TTC549 (cell line): ENCODE data around the gene TRIM32.

Experiments
- FAIRE-seq: peaks from 2 replicates; lab custom pipeline; 2012; peaks lifted over from hg19 to GRCh38; lab: Jason Lieb, UNC

The TRIM32 gene, protein sequence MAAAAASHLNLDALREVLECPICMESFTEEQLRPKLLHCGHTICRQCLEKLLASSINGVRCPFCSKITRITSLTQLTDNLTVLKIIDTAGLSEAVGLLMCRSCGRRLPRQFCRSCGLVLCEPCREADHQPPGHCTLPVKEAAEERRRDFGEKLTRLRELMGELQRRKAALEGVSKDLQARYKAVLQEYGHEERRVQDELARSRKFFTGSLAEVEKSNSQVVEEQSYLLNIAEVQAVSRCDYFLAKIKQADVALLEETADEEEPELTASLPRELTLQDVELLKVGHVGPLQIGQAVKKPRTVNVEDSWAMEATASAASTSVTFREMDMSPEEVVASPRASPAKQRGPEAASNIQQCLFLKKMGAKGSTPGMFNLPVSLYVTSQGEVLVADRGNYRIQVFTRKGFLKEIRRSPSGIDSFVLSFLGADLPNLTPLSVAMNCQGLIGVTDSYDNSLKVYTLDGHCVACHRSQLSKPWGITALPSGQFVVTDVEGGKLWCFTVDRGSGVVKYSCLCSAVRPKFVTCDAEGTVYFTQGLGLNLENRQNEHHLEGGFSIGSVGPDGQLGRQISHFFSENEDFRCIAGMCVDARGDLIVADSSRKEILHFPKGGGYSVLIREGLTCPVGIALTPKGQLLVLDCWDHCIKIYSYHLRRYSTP

DNA sequence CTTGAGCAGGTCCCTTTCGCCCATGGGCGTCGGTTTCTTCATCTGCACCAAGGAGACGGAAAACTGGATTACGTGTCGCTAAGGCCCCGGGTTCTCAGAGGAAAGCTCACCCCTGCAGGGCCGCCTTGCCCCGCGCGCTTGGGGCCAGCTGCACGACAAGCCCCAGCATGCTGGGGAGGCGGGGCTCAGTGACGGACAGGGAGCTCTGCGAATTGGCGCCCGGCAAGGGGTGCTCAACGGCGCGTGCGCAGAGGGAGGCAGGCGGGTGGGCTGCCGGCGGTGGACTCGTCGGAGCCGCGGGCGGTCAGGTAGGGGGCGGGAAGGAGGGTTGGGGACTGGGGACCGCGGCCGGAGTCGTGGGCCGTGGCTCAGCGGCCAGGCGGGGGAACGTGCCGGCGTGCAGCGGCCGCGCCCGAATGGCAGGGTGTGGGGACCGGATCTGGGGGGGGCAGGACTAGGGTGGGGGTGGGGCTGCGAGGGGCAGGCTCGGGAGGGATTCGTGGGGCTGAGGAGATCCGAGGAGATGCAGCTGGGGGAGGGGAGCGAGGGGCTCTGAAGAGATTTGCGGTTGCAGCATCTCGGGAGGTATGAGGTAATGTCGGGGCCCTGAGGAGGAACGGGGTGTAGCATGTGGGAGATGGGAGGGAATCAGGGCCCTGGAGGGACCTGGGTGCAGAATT lies at the start of gene TRIM32:
Gene TRIM32 (plus strand): TSS at position 232 of the 680 bp plus-strand sequence. CDS start 10,438 bp downstream, outside the sequence.
- no peak for FAIRE-seq

DNA sequence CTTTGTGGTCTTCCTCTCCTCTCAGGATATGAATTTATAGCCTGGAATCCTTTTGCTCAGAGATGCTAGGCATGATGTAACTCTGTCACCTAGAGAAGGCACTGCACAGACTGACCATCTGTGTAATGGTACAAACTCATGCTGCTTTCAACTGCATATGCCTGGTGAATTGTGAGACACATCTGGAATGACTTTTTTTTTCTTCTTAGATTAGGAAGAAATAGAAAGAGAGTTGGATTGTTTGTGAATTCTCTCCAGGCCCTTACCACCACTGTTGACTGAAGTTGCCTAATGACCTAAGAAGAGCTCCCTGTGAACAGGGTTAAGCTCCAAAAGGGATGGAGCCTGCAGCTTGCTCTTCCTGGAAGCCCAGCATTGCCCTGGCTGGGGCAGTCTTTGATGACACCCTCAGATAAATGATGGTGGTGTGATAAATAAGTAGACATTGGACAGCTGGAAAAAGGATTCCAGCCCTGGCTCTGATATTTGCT lies 47.8 kb upstream of the TRIM32 start:
- FAIRE-seq, result no peak

DNA sequence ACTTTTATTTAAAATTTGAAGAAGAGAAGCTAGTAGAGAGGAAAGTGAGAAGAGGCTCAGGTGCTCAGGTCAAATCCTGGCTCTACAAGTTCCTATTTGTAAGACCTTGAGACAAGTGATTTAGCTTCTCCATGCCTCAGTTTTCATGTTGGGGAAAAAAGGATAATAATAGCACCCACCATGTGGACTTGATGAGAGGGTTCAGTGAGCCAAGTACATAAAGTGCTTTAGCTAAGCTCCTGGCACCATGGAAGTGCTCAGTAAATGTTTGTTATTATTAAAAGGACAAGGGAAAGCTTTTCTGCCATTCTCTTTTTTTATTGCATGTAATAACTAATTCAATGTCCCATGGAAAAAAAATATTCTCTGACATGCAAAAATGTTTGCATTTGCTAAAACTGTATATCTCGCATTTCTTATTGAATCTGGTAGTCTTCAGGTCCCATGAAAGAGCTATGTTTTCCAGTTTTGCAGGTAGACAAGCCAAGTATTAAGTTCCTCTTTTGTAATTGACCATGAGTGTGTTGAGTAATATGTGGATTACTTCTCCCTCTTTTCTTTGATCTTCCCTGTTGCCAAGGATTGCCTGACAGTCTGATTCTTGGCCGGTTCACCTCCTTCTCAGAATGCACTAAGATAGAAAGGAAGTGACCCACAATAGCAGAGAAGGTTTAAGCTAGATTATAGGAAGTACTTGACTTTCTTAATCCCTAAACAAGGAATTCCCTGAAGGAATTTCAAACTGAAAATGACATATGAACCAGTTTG lies 45.6 kb upstream of the TRIM32 start:
- FAIRE-seq, result no peak

DNA sequence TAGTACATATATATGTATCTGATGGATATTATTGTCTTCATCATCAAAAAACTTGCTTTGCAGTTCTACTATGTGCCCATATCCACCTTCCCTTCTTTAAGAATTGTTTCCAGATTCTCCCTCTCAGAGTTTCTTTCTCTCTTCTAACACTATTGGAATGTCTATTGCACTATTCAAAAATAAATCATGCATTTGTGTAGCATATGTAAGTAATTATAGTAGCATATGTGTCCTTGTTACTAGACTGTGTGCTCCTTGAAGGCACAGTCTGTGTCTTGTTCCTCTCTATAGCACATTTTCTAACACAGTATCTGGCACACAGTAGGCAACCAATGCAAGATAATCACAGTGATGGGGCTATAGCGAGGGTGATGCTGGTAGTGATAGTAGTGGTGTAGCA lies 43.4 kb upstream of the TRIM32 start:
- no peak for FAIRE-seq

DNA sequence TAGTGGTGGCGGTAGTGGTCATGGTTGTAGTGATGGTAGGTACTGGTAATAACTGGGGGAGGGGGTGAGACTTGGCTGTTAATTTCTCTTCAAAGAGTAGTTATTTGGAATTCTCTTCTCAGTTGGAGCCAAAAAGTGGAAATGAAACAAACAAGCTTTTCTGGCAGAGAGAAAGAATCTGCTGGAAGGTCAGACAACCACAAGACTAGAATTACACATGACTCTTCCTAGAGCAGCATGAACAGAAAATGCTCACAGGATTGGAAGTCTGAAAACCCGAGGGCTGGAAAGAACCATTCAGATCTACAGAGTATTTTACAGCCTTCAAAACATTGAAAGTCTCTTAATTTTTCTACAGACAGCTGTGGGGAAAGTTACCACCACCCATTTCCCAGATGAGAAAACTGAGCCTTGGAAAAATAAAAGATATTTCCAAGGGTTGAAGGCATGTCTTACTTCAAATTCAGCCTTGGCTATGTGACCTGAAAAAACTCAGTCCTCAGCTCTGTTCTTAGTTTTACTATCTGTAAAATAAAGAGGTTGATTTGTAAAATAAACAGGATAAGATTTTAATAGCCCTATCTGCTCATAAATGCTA lies 42.9 kb upstream of the TRIM32 start:
- no peak for FAIRE-seq

DNA sequence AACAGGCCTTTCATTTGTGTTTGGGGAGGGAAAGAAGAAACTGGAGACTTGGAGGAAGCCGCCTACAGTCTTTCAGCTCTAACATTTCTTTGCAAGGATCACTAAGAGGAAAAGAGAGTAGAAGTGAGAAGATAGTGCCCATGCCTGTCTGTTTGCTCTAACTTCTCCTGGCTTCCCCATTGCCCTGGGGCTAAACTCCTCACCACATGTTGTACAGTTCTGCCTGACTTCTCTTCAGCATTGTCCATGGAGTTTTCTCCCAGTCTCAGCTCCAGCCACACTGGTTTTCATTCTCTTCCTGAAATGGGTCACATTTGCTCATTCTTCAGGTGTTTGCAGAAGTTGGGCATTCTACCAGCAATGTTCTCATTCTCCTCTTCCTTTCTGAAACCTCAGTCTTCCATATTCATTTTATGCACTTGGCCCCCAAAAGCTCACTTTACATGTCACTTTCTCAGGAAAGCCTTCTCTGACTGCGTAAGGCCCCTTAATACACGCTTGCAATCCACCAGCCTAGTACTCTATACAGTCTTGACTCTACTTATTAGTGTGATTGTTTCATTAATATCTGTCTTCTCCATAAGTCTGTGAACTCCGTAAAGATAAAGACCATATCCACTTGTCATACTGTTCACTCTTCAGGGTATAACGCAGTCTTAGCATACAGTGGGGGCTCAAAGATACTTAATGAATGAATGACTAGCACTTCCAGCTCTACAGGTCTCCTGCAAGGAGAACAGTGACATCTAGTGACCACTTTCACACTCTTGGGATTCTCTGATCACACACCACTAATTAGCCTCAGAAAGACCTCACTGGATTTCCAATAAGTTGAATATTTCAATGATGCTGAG lies 40.2 kb upstream of the TRIM32 start:
- peak; percentile 74 for FAIRE-seq

DNA sequence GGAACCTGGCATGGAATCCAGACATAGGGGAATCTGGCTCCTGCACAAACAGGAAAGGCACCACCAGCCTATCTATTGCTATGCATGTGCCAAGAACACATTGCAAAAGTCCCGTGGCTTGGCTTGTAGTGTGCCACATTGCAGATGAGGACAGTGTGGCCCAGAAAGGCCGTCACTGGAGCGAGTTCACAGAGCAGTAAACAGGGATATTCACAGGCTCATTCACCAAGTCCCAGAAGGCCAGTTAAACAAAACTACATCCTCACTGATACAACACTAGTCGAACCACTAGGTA lies 39.6 kb upstream of the TRIM32 start:
- FAIRE-seq, result no peak

DNA sequence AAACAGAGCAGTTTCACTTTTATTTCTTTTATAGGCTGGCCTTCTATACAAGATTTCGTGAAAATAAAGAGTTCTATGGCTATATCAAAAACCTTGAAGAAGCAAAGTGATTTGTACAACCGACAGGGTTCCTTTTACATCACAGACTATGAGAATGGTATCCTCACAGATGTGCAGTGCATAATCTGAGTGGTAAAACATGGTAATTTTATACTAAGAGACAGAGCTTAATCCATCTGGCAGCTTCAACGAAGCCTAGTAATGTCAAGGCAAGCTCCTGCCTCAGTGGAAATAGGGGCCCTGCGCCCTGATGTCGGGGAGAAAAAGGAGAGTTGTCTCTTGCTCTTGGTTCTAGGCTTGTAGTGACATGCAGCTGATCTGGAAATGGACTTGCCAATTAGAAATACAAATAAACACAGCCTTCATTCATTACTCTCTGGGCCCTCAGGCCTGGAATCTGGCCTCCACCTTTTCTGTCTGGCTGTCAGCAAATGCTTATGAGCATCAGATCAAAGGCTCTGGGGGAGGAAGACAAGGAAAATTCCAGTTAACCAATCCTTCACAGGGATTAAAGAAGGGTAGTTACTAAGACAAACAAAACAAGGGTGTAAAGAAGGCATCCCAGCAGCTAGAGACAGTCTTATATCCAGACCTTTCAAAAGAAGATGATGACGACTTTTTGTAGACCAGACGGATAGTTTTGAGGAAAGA lies 33.6 kb upstream of the TRIM32 start:
- no peak for FAIRE-seq

DNA sequence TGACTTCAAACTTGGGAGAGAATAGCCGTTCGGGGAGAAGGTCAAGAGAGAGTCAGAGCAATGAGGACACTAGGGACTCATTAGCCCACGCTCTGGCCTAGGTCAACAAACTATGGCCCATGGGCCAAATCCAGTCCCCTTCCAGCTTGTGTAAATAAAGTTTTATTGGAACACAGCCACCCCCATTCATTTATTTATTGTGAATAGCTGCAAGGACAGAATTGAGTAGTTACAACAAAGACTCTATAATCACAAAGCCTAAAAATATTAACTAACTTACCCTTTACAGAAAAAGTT lies 33.1 kb upstream of the TRIM32 start:
- no peak for FAIRE-seq

DNA sequence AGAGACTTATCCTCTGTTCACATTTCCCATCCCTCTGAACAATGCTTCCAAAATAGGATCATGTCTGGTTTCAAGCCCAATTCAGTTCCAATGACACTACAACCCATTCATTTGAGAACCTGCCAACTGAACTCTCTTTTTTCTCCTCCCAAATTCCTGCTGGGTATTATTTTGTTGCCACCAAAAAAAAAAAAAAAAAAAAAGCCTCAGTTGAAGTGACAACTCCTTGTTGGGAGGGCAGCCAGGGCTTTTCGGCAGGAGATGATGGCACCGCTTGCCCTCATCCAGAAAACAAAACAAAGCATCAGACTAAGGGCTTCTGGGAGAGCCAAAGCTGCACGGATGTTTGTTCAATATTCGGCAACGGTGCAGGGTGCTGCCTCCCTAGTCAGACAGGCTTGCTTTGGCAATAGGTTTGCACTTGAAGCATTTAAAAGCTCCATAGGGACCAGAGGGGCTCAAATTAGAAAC lies 30.6 kb upstream of the TRIM32 start:
- no peak for FAIRE-seq

DNA sequence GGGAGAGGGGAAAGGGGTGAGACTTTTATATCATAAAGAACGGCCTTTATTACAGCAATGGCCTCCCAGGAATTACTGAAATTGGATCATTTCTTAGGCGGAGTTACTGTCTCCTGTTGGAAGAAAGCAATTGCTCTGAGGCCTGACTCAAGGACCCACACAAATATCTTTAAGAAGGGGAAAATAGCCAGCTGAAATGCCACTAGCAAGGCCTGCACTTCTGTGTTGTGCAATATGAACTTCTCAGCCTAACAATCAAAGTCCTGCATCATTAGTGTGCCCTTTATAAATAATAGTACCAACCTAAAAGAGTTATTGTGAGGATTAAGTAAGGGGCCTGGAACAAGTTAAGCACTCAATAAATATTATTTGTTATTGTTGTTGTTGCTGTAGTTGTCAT lies 30.1 kb upstream of the TRIM32 start:
- FAIRE-seq, result no peak

DNA sequence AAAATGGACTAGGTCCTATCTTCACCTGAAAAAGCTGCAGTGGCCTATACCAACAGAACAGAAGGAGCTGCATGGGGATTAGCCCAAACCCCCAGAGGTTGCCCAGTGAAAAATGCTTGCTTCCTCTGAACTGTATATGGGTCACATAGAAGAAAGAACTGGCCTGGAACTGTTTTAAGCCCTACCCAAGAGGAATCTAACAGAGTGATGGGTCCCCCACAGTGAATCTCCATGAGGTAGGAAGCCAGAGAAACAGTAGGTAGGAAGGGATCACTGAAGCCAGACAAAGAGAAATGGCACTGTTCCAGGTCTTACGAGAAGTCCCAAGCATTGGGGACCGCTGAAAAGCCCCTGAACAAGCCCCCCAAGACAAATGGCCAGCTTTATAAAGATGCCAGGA lies 28.8 kb upstream of the TRIM32 start:
- no peak for FAIRE-seq

DNA sequence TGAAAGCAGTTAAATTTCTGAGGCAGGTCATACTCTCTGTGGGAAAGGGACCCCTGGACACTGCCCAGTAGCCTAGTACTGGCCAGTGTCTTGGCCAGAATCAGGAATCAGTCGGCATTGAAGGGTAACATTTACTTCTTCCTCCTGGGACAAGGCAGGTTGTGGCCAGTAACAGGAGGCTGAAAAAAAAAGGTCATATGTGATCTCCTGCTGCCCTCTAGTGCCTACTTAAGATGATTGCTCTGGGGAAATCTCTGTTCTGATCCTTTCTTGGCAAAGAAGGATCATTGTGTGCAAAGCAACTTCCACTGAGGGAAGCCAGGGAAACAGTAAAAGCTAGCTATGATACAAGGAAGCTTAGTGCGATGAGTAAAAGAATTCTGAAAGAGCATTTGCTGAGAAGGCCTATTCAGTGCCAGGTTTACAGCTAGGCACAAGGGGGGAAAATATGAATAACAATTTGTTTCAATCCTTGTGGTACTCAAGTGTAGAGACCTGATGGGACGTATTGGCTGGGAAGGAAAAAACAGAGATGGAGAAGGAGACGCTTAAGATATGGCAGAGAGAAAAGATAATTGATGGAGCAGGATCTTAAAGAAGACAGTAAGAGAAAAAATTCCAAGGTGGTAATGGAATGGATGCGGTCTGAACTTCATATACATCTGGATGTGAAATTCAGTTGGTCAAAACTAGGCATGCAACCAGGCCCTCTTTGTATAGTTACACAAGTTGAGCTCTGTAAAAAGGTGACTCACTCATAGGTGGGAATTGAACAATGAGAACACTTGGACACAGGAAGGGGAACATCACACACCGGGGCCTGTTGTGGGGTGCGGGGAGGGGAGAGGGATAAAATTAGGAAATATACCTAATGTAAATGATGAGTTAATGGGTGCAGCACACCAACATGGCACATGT lies 25.8 kb upstream of the TRIM32 start:
- peak; percentile 91 for FAIRE-seq

DNA sequence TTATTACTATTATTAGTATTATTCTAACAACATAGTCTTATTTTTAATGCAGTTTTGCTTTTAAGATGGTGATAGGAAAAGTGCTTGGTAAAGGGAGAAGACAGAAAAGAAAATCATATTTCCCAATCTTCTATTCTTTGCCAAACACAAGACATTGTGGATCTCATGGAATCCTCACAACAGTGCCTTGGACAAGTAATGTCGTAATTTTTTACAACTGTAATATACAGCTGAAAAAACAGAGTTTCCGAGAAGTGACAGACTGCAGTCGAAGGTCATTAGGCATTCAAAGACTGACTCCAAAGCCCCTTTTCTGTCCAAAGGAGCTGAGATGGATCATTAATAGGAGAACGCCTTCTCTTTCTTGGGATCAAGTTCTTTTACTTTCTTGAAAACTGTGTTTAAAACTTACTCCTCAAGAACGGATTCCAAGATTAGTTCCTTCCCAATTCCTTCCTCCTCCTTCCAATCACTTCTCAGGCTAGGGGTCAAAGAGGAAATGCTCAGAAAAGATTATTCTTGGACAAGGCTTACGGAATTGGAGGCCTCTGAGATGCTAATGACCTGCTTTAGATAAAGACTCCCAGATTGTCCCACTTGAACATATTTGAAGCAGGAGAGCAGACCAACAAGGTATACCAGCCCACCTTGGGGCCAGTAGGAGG lies 24.3 kb upstream of the TRIM32 start:
- no peak for FAIRE-seq

DNA sequence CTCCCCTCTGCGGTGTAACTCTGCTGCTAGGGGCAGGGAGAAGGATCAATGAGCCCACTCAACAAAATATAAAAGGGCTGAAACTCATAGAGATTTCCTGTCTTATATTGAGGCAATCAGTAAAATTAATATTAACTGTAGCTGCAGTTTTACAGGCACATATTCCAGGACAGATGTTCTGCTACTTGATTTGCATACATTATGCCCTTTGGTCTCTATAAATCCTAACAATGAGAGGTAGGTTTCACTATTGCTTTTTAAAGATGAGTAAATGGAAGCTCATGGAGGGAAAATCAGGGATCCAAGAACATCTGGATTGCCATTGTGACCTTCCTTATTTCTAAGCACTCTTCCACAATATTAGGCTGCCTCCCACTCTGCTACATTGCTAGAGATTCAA lies 23.5 kb upstream of the TRIM32 start:
- no peak for FAIRE-seq

DNA sequence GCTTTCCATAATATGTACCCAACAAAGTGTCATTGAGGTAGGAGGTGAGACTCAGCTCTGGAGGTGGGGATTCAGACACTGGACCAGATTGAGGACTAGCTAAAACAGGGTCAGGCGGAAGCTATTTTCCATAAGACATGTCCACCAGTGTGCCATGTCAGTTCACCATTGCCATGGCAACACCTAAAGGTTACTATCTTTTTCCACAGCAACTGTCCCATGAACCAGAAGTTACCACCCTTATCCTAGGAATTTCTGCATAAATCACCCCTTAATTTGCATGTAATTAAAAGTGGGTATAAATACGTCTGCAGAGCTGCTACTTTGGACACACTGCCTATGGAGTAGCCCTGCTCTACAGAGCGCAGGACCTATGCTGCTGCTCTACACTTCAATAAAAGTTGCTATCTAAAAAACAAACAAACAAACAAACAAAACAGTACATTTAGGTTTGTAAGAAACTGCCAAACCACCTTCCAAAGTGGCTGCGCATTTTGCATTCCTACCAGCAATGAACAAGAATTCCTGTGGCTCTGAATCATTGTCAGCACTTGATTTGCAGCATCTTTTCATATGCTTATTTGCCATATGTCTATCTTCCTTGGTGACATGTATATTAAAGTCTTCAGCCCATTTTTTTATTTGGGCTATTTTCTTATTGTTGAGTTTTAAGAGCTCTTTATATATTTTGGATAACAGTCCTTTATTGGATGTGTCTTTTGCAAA lies 18.0 kb upstream of the TRIM32 start:
- no peak for FAIRE-seq

DNA sequence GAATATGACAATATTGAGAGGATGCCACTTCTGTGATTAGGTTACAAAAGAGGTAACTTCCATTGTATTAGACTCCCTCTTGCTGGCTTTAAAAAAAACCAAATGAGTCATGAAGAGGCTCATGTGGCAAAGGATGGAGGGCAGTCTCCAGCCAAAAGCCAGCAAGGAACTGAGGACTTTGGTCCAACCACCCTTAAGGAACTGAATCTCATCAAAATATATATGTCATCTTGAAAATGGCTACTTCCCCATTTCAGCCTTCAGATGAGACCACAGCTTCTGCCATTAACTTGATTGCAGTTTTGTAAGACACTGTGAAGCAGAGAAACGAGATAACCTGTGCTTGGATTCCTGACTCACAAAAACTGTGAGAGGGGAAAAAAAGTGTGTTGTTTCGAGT lies 15.5 kb upstream of the TRIM32 start:
- FAIRE-seq, result no peak

DNA sequence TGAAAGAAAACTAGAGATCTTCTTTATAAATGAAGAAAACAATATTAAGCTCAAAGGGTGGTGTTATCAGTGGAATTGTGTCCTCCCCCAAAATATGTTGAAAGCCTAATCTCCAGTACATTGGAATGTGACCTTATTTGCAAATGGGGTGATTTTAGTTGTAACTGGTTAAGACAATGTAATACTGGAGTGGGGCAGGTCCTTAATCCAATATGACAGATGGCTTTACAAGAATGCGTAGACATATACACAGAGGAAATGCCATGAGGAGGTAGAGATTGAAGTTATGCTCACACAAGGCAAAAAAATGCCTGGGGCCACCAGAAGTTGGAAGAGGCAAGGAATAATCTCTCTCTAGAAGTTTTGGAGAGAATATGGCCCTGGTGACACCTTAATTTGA lies 13.7 kb upstream of the TRIM32 start:
- FAIRE-seq, result no peak
